Dedifferentiated amniotic fluid mesenchymal stem cell (primary cell): ENCODE results near the gene FBXO28.
A peak's percentile ranks its signal among the peaks of the same experiment; 100 is the strongest.
"Not testable (repeated sequence)": the region's sequence is repeated elsewhere in the genome, so short reads cannot be mapped to it uniquely, and the experiment has no call there.

Source experiments
- DNase-seq: peaks from one replicate; pipeline ENCODE4 v3.0.0-alpha.2; 2016; ENCODE audit errors: extremely low spot score

The FBXO28 gene

GRCh38 chr1:224113918-224114786, at the start of gene FBXO28:
Gene FBXO28, plus strand, starts transcription at chr1:224114111. Its CDS starts 19 bp downstream, at chr1:224114130.
- peak; percentile 96 for DNase-seq

- DNase-seq: no peak
These were observed 49.8 kb upstream of the FBXO28 start for GRCh38 chr1:224064150-224064549.

- no peak for DNase-seq
These were observed 48.5 kb upstream of the FBXO28 start for GRCh38 chr1:224065455-224065854.

GRCh38 chr1:224067207-224067606, 46.7 kb upstream of the FBXO28 start:
- no peak for DNase-seq

- DNase-seq: no peak
These were observed 46.1 kb upstream of the FBXO28 start for GRCh38 chr1:224067621-224068457.

GRCh38 chr1:224068458-224069072, 45.3 kb upstream of the FBXO28 start:
- no peak for DNase-seq

GRCh38 chr1:224069138-224069537, 44.8 kb upstream of the FBXO28 start:
- DNase-seq: no peak

GRCh38 chr1:224070521-224070920, 43.4 kb upstream of the FBXO28 start:
- DNase-seq: no peak

GRCh38 chr1:224076407-224076806, 37.5 kb upstream of the FBXO28 start:
- no peak for DNase-seq

- not testable (repeated sequence) for DNase-seq
These were observed 34.3 kb upstream of the FBXO28 start for GRCh38 chr1:224079644-224080043.

GRCh38 chr1:224080115-224080774, 33.7 kb upstream of the FBXO28 start:
- DNase-seq: peak; percentile 23

- DNase-seq: no peak
These were observed 32.3 kb upstream of the FBXO28 start for GRCh38 chr1:224081604-224082003.

GRCh38 chr1:224082146-224082545, 31.8 kb upstream of the FBXO28 start:
- no peak for DNase-seq

GRCh38 chr1:224084867-224085266, 29.0 kb upstream of the FBXO28 start:
- no peak for DNase-seq

- no peak for DNase-seq
These were observed 28.3 kb upstream of the FBXO28 start for GRCh38 chr1:224085421-224086108.

GRCh38 chr1:224087286-224087794, 26.6 kb upstream of the FBXO28 start:
- no peak for DNase-seq

- DNase-seq: no peak
These were observed 24.3 kb upstream of the FBXO28 start for GRCh38 chr1:224089583-224089982.

GRCh38 chr1:224090116-224090515, 23.8 kb upstream of the FBXO28 start:
- no peak for DNase-seq

- DNase-seq: no peak
These were observed 21.8 kb upstream of the FBXO28 start for GRCh38 chr1:224092111-224092510.

- no peak for DNase-seq
These were observed 21.3 kb upstream of the FBXO28 start for GRCh38 chr1:224092601-224093000.

GRCh38 chr1:224095339-224095738, 18.6 kb upstream of the FBXO28 start:
- no peak for DNase-seq
